Right lobe of liver (tissue), 6 donors: Measurements from ENCODE around the gene TNS1. TPM values are rescaled to one million over a fixed set of nuclear protein-coding genes. Genes with fewer than 3 reads are reported as not detected.

Source experiments
- ATAC-seq, 4 donors: fragments of 200-7000 bp; cut with Tn5 transposase; one replicate each; pipeline ENCODE4 v1.9.1; 2020; ENCODE audit warnings: mild to moderate bottlenecking in 4 of 4, moderate library complexity in 4 of 4
- DNase-seq, 3 donors: peaks; one replicate each; pipeline ENCODE4 v3.0.0-alpha.2; 2020
- H3K27ac ChIP-seq, 3 donors: fragments of 200-600 bp; one replicate each; pipeline ENCODE4 v1.8.0; 2022
- H3K27me3 ChIP-seq, 2 donors: fragments of 200-600 bp; one replicate each; pipeline ENCODE4 v1.8.0; 2022
- H3K36me3 ChIP-seq, 4 donors: fragments of 200-600 bp; sonication (generic) in 1 of 4; one replicate each; pipeline versions ENCODE4 v1.5.1 to v1.8.0; 2017 to 2022; ENCODE audit warnings: control low read depth in 1 of 4
- H3K4me1 ChIP-seq, 4 donors: fragments of 200-600 bp; sonication (generic) in 1 of 4; one replicate each; pipeline versions ENCODE4 v1.5.1 to v1.8.0; 2017 to 2022; ENCODE audit warnings: control low read depth in 1 of 4
- H3K4me3 ChIP-seq, 3 donors: fragments of 200-600 bp; one replicate each; pipeline ENCODE4 v1.8.0; 2022
- H3K9me3 ChIP-seq, 4 donors: fragments of 200-600 bp; sonication (generic) in 1 of 4; one replicate each; pipeline versions ENCODE4 v1.5.1 to v1.8.0; 2017 to 2022; ENCODE audit warnings: control low read depth in 1 of 4
- POLR2A ChIP-seq: fragments of 450-650 bp; IDR thresholded peaks from one replicate; pipeline ENCODE4 v1.6.1; 2017; ENCODE audit warnings: antibody characterized with exemption, mild to moderate bottlenecking
- WGBS: methylation state at CpG from one replicate; pipeline ENCODE4 v1.1.6; 2018; ENCODE audit warnings: low coverage, low lambda C conversion rate; ENCODE audit not compliant: insufficient coverage; ENCODE audit errors: missing lambda C conversion rate; 5-methylcytosine and 5-hydroxymethylcytosine counted together
- intact Hi-C, 2 donors: fragments of 100-400 bp; cut with DNase I; formaldehyde crosslinking; loops; one replicate each; pipeline versions ENCODE4 v1.11.2 to v1.14.1; 2022
- total RNA-seq, 6 experiments: library from RNA; depleted of rRNA in 2 of 6; stranded (reverse); fragments of >200 nt in 2 of 6; fragmentation: NEBNext Ultra II Directional in 3 of 6; extraction: Animal tissue kit (Norgen Biotek cat#: 25700) in 3 of 6; gene quantifications; one replicate each; pipeline versions ENCODE4 v1.1.0 to v1.2.4, GENCODE V29; 2016 to 2023
- TF ChIP-seq, protein P1 (sequence below), 4 donors: fragments of 200-600 bp in 3 of 4; fragments of 450-650 bp in 1 of 4; IDR thresholded peaks; one replicate each; pipeline versions ENCODE4 v1.5.1 to v1.8.0; 2016 to 2022; ENCODE audit warnings: antibody characterized with exemption in 4 of 4, mild to moderate bottlenecking in 2 of 4
- donor health status: DM: no; HTN: yes; CAD: no.
- donor health status: DM: no; HTN: no; CAD: no.
- donor health status: DM: no; HTN: no; CAD: no.
- donor health status: DM: no; HTN: yes; CAD: no.
- donor health status: DM: no; HTN: yes; CAD: no.

TNS1 gene
- total RNA-seq, 6 experiments from 2014 or later = 68.4 to 209 (median 99.2) TPM

DNA sequence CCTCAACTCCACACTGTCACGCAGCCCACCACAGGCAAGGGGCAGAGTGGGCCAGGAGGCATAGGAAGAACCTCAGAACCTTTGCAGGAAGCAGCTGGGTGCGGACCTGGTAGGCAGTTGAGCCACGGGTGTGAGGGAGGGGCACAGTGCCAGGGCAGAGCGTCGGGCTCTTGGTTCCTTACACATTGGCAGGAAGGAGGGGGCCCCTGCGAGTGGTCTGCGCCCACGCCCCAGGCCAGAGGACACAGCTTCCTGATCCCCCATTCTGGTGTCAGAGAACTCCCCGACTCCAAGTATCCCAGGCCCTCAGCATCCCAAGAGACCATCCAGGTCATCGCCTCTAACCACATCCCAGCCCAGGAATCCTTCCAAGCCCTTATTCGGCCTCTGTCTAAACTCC, 61.5 kb downstream of the TNS1 start:
- H3K27me3 ChIP-seq = no peaks in the 10 kb centered on the region
- no peak for DNase-seq
- peak overlapping the region; percentile 82 to 98 (median 97) for H3K4me3 ChIP-seq
- TF ChIP-seq, protein P1, sequence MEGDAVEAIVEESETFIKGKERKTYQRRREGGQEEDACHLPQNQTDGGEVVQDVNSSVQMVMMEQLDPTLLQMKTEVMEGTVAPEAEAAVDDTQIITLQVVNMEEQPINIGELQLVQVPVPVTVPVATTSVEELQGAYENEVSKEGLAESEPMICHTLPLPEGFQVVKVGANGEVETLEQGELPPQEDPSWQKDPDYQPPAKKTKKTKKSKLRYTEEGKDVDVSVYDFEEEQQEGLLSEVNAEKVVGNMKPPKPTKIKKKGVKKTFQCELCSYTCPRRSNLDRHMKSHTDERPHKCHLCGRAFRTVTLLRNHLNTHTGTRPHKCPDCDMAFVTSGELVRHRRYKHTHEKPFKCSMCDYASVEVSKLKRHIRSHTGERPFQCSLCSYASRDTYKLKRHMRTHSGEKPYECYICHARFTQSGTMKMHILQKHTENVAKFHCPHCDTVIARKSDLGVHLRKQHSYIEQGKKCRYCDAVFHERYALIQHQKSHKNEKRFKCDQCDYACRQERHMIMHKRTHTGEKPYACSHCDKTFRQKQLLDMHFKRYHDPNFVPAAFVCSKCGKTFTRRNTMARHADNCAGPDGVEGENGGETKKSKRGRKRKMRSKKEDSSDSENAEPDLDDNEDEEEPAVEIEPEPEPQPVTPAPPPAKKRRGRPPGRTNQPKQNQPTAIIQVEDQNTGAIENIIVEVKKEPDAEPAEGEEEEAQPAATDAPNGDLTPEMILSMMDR (IDR thresholded peaks at IDR 0.05) = no peak
- no peak for TF ChIP-seq POLR2A
- WGBS = 0% methylated on average over 1 of the region's 11 CpGs
- H3K27ac ChIP-seq = peak overlapping the region; percentile 85 to 97 (median 90)
- intact Hi-C loops = no loop called here
- no peaks in the 10 kb centered on the region for H3K9me3 ChIP-seq
- H3K36me3 ChIP-seq = no peaks in the 10 kb centered on the region
- peaks cover 0 to 69% (median 31%) of the 10 kb centered on the region in 4 donors for H3K4me1 ChIP-seq
- ATAC-seq = no peak

DNA sequence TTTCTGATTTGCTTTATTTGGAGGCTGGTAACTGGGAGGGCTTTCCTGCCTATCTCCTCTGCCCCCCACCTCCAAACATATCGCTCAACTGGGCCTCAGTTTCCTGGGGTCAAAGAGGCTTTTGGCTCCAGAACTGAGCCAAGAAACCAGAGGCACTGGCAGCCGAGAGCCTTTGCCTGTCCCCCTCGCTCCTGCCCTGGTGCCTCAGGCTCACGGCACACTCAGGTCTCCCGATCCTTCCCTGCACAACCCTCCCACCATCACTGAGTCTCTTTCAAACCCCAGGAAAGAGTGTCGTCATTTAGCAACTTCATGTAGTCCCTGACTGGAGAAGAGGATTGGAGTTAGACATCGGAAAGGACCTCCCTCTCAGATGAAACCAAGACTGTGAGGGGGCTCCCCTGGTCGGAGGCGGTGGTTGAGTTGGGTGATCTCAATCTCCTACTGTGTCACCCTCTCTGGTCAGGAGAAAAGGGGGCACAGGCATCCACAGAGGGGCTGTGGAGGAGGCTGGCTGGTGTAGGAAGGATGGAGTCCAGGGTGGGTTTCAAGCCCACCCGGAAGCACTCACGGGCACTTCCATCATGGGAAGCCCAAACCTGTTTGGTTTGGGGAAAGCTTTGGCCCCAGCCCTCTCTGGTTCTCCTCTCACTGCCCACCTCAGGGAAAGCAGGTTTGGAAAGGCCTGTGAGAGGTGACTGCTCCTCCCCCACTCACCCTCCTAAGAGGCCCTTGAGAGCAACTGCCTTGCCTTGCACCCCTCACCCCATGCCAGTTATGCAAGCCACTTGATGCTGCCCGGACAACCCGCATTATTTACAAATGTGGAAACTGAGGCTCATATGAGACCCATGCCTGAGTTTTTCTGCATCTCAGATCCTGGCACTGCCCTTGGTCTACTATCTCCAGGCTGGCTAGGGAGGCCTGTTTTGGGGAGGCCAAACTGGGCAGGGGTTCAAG, 62.3 kb downstream of the TNS1 start:
- H3K4me1 ChIP-seq = peaks cover 0 to 77% (median 35%) of the 10 kb centered on the region in 4 donors
- ATAC-seq (no peak), DNase-seq (no peak)
- peak overlapping the region; percentile 85 to 97 (median 90) for H3K27ac ChIP-seq
- TF ChIP-seq, protein P1 (IDR thresholded peaks at IDR 0.05) = no peak
- TF ChIP-seq POLR2A = no peak
- peak overlapping the region; percentile 82 to 98 (median 97) for H3K4me3 ChIP-seq
- 44% methylated on average over 10 of the region's 13 CpGs for WGBS
- no peaks in the 10 kb centered on the region for H3K36me3 ChIP-seq
- H3K9me3 ChIP-seq = no peaks in the 10 kb centered on the region
- H3K27me3 ChIP-seq = no peaks in the 10 kb centered on the region
- intact Hi-C loops = no loop called here

DNA sequence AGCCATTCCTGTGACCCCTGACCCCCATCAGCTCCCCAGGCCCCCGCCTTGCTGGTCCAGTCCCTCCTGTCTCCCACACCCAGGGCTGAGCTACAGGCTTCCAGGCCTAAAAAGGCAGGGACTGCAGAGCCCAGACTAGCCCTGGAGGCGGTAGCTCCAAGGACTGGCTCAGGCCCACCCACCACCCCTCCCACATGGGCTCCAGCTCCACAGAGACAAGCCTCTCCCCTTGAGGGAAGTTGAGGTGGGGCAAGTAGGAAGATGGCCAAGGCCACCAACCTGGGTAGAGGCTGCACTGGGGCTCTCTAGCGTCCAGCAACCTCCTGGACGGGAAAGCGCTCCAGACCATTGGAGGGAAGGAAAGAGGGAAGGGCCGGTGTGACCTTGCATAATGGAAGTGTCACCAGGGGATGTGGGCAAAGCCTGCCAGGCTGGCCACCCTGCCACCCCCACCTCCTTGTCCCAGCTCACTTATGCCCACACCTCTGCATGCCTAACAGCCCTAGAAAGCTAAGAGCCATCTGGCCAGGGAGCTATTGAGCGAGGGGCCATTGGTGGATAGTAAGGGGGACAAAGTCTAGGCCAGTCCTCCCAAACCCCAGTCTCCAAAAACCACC, 63.1 kb downstream of the TNS1 start:
- Histone ChIP-seq H3K4me1 (peaks cover 0 to 84% (median 41%) of the 10 kb centered on the region in 4 donors), H3K4me3 (peak overlapping the region; percentile 25 to 98 (median 97)), H3K9me3 (no peaks in the 10 kb centered on the region), H3K36me3 (no peaks in the 10 kb centered on the region), H3K27ac (peak overlapping the region in 2 of 3 donors; percentile 40 to 97), H3K27me3 (no peaks in the 10 kb centered on the region)
- DNase-seq (peak in 1 of 3 donors; percentile 50), ATAC-seq (no peak)
- intact Hi-C loops = loop anchor here in 1 of 2 donors (10.0 kb wide), 1 partner anchor 45 kb away; no protein-coding TSS in a partner anchor
- WGBS = no CpG with 5 or more reads among the region's 7 CpGs
- no peak for TF ChIP-seq POLR2A
- TF ChIP-seq, protein P1 (IDR thresholded peaks at IDR 0.05) = no peak

DNA sequence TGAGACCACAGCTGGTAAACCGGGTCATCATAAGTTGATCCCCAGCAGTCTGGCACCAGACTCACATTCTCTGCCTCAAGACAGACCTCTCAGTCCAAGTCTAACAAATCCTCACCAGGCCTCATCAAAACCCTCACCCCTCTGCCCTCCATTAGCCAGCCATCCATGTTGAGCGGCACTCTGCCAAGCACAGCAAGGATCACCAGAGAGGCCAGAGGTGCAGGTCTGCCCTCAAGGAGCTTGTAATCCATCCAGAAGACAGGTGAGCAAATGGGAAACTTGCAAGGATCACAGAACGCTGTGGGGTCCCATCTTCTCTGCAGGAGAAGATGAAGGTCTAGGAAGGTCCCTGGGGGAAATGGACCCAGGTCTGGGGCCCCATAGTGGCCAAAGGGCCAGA, 63.6 kb downstream of the TNS1 start:
- WGBS = 73% methylated on average over 2 of the region's 3 CpGs
- TF ChIP-seq, protein P1 (IDR thresholded peaks at IDR 0.05) = no peak
- no peak for TF ChIP-seq POLR2A
- H3K36me3 ChIP-seq = no peaks in the 10 kb centered on the region
- H3K4me3 ChIP-seq = peak overlapping the region in 1 of 3 donors; percentile 25
- no peaks in the 10 kb centered on the region for H3K27me3 ChIP-seq
- ATAC-seq = no peak
- no peaks in the 10 kb centered on the region for H3K9me3 ChIP-seq
- peaks cover 0 to 84% (median 42%) of the 10 kb centered on the region in 4 donors for H3K4me1 ChIP-seq
- H3K27ac ChIP-seq = peak overlapping the region in 2 of 3 donors; percentile 66 to 97
- DNase-seq = no peak
- intact Hi-C loops = loop anchor here in 1 of 2 donors (10.0 kb wide), 1 partner anchor 46 kb away; no protein-coding TSS in a partner anchor
